T-helper 2 cell treated with Interferon-gamma antibody and Interleukin-4, amounts not matched to agents 100 ng/mL and 5 ng/mL, for 36 hours (primary cell): Measurements from ENCODE around the gene EFCAB6. TPM values are rescaled to one million over a fixed set of nuclear protein-coding genes. Genes with fewer than 3 reads are reported as not detected.

ENCODE experiments used
- intact Hi-C: fragments of 100-400 bp; cut with micrococcal nuclease; formaldehyde crosslinking; loops from one replicate; pipeline ENCODE4 v1.15.1; 2023
- total RNA-seq: library from RNA; stranded (reverse); gene quantifications from 2 replicates; pipeline ENCODE4 v1.2.3, GENCODE V29; 2022

EFCAB6 gene
- total RNA-seq, 1 donor from 2014 or later: 0.20 TPM

DNA sequence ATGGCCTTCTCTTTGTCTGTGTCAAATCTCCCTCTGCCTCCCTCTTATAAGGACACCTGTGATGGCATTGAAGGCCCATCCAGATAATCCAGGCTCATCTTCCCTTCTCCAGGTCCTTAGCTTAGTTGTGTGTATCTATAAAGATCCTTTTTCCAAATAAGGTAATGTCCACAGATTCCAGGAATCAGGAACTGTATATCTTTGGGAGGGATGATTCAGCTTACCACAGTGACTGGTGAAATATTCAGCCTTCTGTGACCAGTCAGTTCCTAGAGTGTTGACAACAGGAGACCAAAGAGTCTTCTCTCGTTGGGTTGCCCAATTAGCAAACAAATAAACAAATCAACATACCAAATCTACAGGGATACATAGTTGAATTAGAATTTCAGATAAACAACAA, 224.5 kb downstream of the EFCAB6 start:
- intact Hi-C loops: no loop called here

DNA sequence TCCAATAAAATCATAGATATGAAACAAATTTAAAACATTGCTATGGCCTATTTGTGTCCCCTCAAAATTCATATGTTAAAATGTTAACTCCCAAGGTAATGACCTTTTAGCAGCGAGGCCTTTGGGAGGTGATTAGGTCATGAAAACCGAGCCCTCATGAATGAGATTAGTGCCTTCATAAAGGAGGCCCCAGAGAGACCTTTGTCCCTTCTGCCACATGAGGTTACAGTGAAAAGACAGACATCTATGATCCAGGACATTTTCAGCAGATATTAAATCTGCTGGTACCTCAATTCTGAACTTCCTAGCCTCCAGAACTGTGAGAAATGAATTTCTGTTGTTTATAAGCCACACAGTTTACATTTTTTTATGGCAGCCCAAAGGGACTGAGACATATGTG, 228.6 kb downstream of the EFCAB6 start:
- intact Hi-C loops: no loop called here

DNA sequence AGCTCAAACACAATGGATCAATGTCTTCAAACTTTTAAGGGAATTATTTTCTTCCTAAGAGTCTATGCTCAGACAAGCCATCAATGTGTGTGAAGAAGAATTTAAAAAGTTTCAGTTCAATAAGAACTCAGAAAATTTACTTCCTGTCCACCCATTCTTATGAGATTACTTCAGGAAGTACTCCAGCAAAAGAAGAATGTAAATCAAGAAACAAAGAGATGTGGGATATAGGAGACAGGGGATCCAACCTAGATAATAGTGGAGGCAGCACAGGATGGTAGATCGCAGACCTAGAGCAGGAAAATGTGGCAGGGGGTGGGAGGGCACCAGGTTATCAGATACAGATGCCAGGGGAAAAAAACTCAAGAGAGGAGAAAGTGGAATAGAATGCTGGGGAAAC, 229.7 kb downstream of the EFCAB6 start:
- intact Hi-C loops: no loop called here

DNA sequence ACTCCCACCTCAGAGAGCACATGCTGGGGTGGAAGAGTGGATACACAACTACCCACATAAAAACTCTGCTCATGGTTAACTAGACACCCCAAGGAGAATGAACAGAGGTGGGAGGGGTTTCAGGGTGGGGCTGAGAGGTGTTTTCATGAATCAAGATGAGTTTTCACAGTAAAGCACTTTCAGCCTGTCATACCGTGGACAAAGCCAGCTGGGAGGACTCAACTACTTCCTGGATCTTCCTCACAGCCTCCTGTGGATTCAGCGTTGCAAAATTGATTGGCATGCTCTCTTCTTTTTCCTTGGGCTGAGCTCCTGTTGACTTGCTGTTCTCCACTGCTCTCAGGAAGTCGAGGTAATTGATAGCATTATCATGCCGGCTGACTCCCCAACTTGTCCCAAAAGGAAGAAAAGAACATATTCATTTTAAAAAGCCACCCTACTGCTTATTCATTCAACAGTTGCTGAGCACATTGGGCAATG, 231.8 kb downstream of the EFCAB6 start:
- intact Hi-C loops: no loop called here

DNA sequence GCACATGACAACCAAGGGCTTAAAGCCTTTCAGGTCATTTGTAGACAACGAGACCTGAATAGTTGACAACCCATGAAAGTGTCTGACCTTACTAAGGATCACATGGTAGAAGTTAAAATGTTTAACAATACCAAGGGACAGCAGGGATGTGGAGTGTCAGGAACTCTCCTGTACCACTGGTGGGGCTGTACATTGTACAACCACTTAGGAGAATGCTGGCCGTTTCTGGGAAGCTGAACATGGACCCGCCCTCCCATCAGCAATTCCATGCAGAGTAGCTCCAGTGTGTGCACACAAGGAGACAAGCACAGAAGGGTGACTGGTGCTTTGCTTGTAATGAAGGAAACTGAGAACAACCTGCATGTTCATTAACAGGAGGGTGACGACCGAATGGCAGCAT, 237.4 kb downstream of the EFCAB6 start:
- intact Hi-C loops: no loop called here

DNA sequence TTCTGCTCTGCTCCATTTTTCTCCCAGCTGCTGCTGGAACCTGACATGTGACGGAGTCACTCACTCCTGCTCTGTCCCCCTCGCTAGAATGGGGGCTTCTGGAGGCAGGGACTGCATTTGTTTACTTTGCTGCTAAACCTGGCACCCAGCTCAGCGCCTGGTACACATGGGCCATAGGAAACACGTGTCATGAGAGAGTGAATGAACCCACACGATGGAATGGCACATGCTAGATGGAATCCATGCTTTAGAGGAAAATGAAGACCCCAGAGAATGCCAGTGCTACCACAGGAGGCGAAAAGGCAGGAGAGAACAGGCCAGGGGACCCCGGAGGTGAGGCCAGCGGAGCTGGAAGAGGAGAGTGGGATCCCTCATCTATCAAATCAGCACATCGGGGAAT, 239.4 kb downstream of the EFCAB6 start:
- intact Hi-C loops: no loop called here

DNA sequence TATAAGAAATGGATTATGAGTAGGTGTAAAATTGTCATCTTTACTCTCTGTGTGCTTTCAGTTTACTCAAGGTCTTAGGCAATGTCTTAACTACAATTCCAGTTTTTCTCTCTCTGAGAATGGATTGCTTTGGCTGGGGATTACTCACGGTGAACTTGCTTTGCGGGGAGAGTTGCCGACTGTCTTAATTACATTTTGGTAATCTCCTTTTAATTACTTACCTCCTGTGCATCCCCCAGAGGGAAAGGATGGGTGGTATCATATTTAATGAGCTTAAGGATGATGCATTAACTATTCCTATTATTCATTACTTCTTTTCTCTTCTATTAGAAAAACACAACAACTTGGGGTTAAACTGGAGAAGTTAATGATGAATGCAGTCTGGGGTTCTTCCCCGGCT, 240.9 kb downstream of the EFCAB6 start:
- intact Hi-C loops: no loop called here

DNA sequence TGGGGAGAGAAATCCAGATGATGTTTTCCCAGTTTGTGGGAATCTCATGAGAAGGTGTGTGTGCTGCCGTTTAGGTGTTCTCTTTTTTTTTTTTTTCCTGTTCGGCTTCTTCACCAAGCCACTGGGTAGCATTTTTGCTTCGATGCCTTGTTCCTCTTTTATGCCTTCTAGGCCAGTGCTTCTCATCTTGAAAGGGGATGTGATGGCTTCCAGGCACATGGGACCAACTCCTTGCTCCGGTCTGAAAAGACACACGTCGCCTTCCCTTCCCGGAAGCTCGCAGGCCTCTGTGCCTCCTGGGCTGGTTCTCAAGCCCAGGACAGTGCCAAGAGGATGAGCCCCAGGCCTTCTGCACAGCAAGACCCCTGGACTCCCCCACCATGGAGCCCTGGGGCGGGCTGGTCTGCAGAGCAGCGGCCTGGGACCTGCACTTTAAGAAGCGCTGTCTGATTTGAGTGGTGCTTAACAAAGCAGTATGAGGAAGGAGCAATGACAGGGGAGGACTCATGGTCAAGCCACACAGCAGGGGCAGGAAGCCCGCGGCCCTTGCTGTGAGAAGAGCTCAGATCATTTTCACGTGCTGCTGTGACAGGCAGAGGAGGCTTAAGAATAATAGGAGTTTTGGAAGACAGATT, 241.5 kb downstream of the EFCAB6 start:
- intact Hi-C loops: no loop called here

DNA sequence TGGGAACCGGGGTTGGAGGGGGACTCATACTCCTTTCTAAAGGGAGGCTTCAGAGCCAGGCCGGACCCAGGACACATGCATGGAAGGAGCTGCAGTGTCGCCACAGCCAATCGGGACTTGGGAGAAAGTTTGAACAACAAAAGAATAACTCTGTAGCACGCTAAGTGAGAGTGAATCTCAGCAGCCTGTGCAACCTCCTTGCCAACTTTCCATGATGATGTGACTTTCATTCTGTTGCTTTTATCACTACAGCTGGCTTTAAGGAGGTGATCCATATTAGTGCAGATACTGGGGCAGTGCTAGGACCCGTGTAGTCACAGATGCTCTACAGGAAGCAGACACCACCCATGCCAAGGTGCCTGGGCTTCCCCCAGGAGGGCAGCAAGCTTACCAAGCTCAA, 243.0 kb downstream of the EFCAB6 start:
- intact Hi-C loops: no loop called here

DNA sequence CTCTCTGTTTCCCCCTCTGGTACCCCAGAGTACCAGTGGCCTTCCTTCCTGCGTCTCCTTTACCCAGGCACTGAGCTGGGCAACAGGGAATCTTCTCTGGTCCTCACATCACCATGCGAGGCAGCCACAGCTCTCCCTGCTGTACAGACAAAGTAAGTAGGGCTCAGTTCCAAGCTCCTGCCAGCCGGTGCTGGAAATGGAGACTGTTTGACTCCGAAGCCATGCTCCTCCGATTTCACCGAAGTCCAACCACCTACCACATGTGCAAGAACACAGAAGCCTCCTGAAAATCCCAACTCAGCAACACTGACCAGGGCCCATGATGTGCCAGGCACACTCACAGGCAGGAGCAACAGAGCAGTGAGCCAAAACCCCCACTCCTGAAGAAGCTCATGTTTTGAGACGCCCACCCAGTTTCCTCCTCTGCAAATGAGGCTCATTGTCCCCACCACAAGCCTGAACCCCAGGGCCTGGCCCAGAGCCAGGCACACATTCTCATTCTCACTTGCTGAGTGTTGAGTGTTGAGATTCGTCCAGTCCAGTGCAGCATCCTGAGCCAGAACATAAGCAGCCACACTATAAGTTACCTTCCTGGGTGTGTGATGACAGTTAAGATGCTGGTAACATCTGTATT, 244.3 kb downstream of the EFCAB6 start:
- intact Hi-C loops: no loop called here

DNA sequence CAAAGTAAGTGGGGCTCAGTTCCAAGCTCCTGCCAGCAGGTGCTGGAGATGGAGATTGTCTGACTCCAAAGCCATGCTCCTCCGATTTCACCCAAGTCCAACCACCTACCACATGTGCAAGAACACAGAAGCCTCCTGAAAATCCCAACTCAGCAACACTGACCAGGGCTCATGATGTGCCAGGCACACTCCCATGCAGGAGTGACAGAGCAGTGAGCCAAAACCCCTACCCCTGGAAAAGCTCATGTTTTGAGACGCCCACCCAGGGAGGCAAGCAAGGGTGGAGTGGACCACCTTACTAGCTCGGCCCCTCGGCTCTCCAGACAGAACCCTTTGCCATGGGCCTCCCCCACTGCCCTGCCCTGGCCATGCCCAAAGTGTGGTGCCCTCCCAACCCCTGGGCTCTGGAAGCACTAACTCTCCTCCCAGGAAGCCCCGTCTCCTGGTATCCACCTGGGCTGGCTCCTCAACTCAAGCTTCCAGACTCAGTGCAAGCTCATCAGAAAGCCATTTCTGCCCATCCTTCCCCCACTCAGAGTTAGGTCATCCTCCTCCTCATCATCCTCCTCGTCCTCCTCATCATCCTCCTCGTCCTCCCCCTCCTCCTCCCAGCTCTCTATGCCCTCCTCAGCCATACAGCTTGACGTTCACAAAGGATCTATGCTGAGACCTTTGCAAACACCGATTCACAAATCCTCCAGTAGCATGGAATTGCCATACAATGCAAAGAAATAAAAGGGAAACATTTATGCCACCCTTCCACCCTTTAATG, 245.4 kb downstream of the EFCAB6 start:
- intact Hi-C loops: no loop called here

DNA sequence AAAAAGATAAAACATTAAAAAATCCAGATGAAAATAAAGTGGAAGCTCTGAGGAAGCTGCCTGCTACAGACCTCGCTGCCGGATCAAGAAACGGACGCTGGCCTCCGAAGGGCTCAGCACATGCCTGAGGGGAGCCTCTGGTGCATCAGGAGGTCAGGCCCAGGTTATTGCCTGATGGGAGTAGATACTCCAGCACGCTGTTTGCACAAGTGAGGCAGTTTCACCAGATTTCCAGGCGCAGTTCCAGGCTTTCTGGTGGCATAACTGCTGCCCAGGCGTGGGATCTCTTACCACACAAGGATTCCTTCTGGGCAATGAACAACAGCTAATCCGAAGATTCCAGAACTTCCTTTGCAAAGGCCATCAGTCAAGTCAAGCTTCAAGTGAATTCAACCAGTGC, 246.1 kb downstream of the EFCAB6 start:
- intact Hi-C loops: no loop called here

DNA sequence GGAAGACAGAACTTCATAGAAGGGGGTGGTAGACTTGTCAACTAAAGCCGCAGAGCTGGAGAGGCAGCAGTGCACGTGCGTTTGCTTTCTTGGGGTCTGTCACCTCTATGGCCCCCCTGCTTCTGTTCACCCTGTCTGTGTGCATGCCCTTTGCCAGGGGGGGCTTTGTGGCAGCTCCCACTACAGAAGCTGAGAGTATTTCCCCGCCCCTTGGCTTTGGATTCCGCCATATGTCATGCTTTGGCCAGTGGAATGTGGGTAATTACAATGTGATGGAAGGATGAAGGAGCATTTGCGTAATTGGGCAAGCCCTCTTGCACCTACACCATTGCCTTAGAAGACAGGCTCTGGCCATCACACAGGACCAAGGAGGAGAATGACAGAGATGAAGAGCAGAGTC, 247.2 kb downstream of the EFCAB6 start:
- intact Hi-C loops: no loop called here

DNA sequence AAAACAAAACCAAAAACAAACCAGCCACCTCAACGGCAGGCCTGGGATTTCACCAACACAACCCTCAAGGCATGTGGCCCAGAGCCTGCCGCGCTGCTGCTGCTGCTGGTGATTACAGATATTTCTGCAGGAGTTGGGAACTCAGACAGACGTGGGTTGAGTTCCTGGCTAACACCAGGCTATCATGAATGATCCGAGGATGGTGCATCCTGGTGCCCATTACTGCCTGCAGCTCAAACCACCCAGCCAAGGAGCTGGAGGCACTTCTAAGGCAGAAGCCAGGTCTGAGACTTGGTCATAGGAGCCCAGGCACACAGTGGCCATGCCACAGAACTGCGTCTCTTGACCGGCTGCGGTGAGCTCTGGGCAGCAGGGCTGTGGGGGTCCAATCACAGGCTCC, 248.5 kb downstream of the EFCAB6 start:
- intact Hi-C loops: no loop called here

DNA sequence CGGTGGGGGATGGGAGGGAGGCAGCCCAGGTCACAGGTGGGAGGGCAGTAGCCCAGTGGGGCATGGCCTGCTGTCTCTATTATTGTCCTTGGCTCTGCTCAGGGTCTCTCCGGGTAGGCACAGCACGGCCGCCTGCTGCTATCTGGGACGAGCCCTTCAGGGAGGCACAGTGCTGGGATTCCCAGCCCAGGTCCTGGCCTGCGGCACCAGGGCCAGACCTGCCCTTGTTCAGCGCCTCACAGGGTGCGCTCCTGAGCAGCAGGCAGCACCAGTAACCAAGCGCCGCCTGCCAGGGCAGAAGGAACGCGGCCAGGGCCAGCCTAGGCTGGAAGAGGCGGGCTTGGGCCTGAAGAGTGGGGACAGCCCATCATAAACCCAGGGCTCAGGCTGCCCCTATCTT, 249.3 kb downstream of the EFCAB6 start:
- intact Hi-C loops: no loop called here

DNA sequence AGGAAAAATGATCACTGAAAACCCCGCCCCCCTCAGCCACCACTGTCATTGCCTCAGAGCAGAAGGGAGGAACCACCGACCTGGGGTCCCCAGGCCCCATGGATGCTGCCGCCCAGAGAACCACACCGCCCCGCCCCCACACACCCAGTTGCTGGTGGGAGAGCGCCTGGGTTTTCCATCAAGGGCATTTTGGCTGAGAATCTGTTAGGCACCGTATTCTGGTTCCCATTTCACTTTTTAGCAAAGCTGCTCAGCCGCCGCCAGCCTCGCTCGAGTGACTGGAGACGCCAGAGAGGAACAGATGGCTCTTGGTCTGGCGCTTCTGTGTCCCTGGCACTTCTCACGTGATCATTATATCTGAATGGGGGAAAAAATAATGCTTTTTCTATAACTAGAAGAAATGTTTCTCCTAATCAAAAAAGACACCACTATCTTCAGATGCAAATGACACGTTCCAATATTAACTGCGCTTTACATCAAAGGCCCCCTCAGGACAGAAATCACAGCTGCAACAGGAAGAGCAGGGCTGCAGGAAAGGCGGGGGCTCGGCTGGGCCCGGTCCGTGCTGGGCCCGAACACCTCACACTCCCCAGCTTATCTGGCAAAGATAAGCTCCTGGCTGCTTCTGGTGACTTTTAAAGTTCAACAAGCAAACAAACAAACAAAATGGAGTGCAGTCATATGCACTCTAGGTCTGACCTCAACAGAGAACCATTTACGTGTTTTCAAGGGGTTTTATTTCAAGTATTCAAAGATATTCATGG, 250.5 kb downstream of the EFCAB6 start:
- intact Hi-C loops: no loop called here

DNA sequence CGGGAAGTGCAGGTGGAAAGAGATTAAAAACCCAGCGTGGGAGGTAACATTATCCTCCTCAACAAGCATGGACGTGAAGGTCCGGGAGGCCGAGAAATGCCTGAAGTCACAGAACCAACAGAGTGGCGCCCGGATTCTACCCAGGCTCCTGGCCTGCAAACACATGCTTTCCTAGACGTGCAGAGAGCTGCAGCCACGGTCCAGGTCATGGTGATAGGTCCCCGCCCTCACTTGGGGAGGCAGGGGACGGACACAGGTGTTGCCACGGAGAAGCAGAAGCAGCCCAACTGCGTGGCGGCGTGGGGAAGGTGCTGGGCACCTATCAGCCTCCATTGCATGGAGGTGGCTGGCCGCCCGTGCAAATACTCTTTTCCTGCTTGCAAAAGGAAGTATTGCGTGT, 251.5 kb downstream of the EFCAB6 start:
- intact Hi-C loops: no loop called here

DNA sequence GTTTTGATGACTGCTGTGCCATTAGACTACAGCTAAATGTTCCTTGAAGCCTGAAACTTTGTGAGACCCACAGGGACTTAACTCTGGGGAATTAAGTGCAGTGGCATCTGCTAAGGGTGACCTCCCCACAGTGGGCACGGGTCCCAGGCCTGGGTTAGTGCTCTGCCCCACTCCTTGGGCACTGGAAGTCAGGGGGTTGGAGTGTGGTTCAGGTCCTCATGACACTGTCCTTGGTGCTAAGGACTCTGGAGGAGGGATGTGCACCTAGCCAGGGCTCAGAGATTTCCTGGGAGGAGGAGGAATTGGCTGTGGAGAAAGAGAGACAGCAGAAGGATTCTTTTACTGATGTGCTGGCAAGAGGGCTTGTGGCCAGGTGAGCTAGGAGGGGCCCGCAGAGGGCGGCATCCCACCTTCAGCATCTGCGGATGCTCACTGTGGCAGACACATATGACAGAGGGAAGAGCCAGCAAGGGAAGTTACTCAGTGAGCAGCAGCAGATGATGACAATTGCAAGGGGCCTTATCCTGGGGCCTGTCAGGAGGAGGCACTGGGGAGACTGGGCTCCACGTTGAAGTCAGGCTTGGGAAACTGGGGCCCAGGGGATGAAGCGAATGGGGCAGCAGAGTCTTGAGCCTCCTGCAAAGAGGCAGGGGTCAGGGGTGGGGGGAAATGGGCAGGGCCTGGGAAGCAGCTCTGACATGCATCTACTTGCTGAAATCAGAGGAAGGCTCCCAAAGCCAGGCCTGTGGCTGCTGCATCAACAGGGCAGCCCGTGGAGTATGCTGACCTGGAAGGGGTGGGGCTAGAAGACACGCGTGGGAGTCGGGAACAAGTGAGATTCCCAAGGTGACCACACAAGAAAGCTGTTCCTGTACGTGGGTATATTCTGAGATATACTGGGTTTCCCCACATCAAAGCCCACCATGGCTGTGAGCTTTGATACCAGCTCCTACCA, 256.3 kb downstream of the EFCAB6 start:
- intact Hi-C loops: no loop called here

DNA sequence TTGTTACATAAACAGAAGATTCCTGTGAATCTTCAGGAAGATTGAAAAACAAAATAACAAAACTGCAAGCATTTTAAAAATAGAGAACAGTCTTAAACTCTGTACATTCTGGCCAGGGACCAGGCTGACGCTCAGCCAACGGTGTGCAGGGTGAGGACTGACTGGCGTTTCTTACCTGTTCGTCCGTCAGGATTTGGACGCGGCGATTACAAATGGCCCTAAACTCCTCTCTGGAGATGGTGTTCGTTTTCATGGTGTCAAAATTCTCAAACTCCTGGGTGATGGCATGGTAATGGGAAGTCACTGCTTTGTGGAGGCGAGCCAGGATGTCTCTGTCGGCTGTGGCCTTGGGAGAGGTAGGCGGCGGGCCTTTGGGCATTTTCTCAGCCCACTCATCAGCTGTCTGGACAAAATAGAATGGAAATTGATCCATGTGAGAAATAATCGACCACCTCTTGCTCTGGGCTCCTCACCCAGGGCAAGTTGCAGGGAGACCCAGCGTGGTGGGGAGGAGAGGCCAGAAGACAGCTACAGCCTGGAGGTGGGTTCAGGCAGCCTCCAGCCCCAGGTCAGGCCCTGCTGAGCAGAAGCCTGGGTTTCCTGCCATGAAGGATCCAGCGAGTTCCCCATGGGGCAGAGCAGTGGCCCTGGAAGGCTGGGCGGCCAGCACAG, 257.3 kb downstream of the EFCAB6 start:
- intact Hi-C loops: no loop called here

DNA sequence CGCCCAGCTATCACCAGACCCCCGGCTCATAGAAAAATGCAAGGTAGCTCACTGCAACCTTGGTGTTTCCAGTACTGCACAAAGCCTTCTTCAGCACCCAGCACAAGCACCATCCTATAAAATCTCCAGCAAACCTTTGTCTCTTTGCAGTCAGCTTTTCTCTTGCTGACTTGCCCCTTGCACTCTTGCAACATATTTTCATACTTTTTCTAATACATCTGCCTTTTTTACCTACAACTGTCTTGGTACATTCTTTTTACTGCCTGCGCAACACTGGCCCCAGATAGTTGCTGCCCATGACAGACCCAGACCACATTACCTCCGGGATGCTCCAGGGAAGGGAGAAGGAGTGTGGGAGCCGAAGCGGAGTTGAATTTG, 257.9 kb downstream of the EFCAB6 start:
- intact Hi-C loops: no loop called here
